ENCODE measurements around the gene LDB3.

The LDB3 gene

DNA sequence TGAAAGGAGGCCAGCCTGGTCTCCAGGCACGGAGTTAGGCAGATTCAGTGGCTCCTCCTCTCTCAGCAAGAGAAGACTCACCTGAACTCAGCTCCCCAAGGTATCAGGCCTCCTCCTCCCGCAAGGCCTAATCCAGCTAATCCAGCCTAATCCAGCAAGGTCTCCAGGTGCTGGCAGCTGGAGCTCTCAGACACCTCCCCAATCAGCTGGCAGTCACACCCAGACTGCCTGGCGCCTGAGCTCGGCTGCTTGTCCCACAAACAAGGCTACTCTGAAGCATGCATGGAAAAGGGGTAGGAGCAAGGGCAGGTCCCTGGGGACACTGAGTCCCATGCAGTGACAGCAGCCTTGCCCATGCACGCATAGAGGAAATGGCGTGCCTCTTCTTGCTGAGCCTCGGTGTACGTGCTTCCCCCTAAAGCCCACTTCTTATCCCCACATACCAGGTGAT, 17.3 kb upstream of the LDB3 start:
- DNase-seq (ENCODE audit: low read depth) = no peak

- no peak for DNase-seq (ENCODE audit: low read depth)
Observed at GRCh38 chr10:86651631-86652331, 16.5 kb upstream of the LDB3 start.

DNA sequence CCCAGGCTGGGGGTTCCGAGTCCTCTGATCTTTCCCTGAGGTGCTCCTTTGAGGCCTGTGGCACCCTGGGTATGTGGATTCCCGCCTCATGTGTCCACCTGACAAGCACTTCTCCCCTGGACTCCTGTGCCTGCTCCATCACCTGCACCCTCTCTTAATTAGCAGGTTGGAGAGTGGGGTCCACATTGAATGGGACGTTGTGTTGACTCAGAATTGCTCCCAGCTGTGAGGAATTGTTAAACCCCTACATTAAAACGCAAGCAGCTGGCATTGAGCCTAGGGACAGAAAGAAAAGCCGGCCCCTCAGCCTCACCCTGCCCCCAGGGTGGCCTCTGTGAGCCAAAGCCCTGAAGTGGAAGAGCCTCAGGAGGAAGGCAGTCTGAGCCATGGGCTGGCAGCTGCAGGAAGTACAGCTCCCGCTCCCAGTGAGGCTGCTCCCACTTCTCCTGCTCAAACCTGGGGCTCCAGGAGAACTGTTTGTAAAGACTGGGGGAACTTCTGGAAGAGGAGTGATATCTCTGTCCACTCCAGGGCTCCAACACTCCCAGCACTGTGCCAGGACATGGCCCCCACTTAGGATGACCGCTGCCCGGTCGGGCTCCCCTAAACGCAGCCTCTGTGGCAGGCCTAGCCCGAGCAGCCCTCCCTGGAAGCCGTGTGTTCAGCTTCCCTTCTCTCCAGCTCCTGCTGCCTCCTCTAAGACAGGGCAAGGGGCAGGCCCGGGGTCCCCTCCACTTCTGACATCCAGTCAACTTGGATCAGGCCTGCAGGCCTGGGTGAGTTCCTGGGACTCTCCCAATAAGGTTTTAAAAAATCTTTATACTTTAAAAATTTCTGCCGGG, 15.7 kb upstream of the LDB3 start:
- no peak for DNase-seq (ENCODE audit: low read depth)

- DNase-seq (ENCODE audit: low read depth) = no peak
Observed at GRCh38 chr10:86653379-86653778, 14.9 kb upstream of the LDB3 start.

DNA sequence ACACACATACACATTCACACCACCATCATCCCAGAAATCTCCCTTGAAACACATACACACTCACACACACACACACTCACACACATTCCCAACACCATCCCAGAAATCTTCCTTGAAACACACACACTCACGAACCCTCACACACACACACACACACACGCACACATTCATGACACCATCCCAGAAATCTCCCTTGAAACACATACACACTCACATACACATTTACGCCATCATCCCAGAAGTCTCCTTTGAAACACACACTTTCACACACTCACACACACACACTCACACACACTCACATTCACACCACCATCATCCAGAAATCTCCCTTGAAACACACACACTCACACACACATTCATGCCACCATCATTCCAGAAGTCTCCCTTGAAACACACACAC, 14.3 kb upstream of the LDB3 start:
- DNase-seq (ENCODE audit: low read depth) = no peak

DNA sequence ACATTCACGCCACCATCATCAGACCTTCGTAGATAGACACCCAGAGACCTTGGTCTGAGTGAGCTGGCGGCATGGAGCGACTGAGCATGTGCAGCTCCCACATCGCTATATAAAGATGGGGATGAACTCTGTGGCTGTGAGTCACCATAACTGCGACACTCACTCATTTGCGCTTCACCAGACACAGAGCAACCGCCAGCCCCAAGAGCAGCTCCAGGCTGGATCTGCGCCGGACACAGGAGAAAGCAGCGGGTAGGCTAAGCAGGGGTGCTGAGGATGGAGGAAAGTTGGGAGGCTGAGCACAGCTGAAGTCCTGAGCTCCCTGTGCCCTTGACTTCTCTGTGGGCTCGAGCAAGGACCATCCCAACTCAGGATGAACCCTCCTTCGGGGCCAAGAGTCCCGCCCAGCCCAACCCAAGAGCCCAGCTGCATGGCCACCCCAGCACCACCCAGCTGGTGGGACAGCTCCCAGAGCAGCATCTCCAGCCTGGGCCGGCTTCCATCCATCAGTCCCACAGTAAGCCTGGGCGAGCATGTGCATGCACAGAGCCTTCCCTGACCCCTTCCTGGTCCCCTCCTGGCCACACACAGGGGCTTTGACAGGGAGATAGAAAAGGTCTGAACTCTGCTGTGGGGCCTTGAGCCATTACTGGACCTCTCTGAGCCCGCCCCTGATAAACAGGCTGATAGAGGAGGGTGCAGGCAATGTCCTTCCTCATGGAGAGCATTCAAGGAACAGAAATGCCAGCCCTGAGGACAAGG, 13.7 kb upstream of the LDB3 start, which contains the start of gene OPN4:
OPN4 (plus strand) TSS at position 137 of the 762 bp plus-strand sequence; CDS start at position 374, 237 bp downstream.
- no peak for DNase-seq (ENCODE audit: low read depth)

- DNase-seq (ENCODE audit: low read depth) = no peak
Observed at GRCh38 chr10:86655173-86655540, 13.2 kb upstream of the LDB3 start.

DNA sequence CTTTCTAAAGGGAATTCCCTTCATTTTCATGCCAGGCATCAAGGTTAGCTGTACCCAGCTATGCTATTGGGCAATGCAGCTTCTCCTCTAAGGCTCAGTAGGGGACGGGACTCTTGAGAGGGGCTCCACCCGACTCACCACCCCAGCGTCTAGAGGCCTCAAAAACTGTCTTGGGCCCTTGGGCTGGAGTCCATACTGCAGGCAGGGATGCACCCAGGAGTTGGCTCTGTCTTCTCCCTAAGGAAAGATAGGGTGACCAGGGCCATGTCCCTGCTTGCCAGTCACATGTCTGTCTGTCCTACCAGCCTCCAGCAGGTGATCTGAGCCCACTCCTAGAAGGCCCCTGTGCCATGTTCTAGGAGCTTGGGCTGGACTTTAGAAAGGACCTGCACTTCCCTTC, 12.7 kb upstream of the LDB3 start:
- no peak for DNase-seq (ENCODE audit: low read depth)

- DNase-seq (ENCODE audit: low read depth) = no peak
Observed at GRCh38 chr10:86657011-86657395, 11.3 kb upstream of the LDB3 start.

GRCh38 chr10:86657396-86658011, 10.8 kb upstream of the LDB3 start:
- DNase-seq (ENCODE audit: low read depth) = no peak

- no peak for DNase-seq (ENCODE audit: low read depth)
Observed at GRCh38 chr10:86658261-86658741, 10.0 kb upstream of the LDB3 start.

DNA sequence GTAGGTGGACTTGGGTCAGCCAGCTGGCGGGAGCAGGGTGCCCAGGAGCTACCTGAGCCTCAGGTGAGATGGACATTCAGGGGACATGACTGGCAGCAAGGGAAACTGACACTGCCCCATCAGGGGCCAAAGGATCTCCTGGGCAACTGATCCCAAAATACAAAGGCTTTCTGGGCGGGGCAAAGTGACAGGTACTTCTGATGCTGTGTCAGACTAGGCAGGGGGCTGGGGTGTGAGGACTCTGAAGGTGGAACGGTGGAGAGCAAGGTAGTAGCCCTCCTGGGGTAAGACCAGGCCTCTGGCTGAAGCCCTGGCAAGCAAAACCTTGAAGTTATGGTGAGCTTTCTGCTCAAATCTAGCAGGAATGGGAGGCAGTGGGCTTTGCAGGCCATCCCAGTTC, 9.6 kb upstream of the LDB3 start:
- no peak for DNase-seq (ENCODE audit: low read depth)

DNA sequence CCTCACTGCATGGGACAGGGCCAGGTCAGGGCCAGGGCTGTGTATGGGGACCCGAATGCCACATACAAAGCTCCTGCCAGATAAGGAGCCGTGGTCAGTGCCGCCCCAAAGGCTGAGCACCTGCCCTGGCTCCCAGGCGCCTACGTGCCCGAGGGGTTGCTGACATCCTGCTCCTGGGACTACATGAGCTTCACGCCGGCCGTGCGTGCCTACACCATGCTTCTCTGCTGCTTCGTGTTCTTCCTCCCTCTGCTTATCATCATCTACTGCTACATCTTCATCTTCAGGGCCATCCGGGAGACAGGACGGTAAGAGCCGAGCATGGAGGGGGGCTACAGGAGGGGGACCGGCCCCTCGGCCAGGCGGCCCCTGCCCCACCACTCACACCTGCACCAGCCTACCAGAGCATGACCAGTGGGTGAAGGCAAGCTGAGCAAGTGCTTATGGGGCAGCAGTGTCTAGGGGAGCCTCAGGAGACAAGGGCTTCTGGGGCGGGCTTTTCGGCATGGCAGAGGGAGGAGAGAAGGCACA, 9.1 kb upstream of the LDB3 start:
- DNase-seq (ENCODE audit: low read depth) = no peak

- DNase-seq (ENCODE audit: low read depth) = no peak
Observed at GRCh38 chr10:86659721-86660453, 8.4 kb upstream of the LDB3 start.

DNA sequence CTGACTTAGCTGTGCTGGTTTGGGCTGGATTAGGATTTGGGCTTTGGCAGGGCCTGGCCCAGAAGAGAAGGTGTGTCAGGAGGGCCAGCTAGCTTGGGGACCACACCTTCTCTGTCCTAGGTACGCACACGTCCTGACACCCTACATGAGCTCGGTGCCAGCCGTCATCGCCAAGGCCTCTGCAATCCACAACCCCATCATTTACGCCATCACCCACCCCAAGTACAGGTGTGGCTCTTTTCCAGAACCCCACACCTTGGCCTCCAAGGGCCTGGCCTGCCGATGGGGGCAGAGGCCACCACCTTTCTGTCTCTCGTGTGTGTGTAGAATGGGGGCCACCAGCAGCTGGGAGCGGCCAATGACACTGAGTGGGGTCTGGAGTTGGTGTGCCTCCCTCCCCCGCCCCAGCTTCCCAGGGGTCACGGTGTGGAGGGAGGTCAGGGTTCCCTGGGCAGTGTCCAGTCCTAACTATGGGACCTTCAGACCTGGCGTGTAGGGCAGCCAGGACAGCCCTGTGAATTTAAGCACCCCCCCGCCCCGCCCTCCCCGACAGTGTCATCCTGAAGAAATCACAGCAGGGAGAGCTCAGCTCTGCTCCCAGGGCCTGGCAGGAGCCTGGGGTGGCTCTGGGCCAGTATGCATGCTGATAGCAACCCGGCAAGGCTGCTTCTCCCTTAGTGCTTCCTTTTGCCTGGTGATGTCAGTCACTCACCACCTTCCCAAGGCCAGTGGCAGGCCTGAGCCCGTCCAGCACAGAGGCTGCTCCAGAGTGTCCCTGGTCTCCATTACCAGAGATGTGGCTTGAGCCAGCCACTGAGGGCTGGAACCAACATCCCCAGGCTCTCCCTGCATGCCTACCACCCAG, 6.9 kb upstream of the LDB3 start:
- no peak for DNase-seq (ENCODE audit: low read depth)

DNA sequence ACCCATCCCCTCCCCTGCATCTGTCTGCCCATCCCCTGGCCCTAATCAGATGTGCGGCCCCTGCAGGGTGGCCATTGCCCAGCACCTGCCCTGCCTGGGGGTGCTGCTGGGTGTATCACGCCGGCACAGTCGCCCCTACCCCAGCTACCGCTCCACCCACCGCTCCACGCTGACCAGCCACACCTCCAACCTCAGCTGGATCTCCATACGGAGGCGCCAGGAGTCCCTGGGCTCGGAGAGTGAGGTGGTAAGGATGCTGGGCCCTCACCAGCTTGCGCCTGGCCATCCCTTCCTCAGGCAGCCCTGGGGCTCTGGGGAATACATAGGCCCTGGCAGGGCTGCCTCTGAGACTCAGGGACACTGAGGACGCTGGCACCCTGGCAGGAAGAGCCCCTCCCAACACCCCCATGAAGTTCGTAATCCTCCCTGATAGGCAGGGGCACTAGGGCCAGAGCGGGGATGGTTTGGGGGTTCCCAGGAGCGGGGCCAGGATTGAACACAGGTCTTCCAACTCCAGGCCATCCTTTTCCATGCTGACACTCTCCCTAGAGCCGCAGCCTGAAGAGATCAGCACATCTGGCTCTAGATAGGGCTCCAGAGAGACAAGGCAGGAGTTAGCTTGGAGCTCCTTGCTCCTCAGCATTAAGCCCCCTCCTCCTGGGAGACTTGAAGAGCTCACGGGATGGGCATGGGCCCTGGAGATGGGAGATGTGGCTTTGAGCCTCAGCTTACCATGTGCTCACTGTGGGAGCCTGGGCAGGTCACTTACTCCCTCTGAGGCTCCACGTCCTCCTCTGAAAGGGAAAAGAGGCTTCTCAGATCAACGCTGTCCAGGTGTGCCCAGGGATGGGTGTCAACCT, 5.9 kb upstream of the LDB3 start:
- DNase-seq (ENCODE audit: low read depth) = no peak

- DNase-seq (ENCODE audit: low read depth) = no peak
Observed at GRCh38 chr10:86663046-86663345, 5.3 kb upstream of the LDB3 start.

GRCh38 chr10:86663576-86664339, 4.6 kb upstream of the LDB3 start:
- DNase-seq (ENCODE audit: low read depth) = no peak

Measured in stimulated activated CD8-positive, alpha-beta memory T cell treated with anti-CD3 and anti-CD28 coated beads, Interleukin-12 subunit alpha, Interleukin-12 subunit beta, amount 100 ng/mL, for 4 hours (primary cell).